DOHH2 (cell line): ENCODE measurements around the gene MYO18A.

Source experiments
- H3F3A ChIP-seq: fragments of 200-600 bp; sonication (generic), shearing (Covaris generic); 2 replicates; pipeline ENCODE4 v1.6.0; 2016; ENCODE audit warnings: antibody characterized with exemption, mild to moderate bottlenecking; ENCODE audit not compliant: control insufficient read depth, insufficient read depth
- H3K27ac ChIP-seq: fragments of 200-600 bp; sonication (generic); 2 replicates; pipeline ENCODE4 v1.5.1; 2014; ENCODE audit warnings: low read depth, mild to moderate bottlenecking, low read length, moderate library complexity
- H3K27me3 ChIP-seq: fragments of 200-600 bp; sonication (generic); 2 replicates; pipeline ENCODE4 v1.6.1; 2014; ENCODE audit warnings: mild to moderate bottlenecking, low read length, mixed read lengths; ENCODE audit not compliant: control insufficient read depth
- H3K36me3 ChIP-seq: fragments of 200-600 bp; sonication (generic); 2 replicates; pipeline ENCODE4 v1.6.1; 2014; ENCODE audit warnings: mild to moderate bottlenecking, low read length, moderate library complexity, mixed read lengths; ENCODE audit not compliant: control insufficient read depth
- H3K4me1 ChIP-seq: fragments of 200-600 bp; sonication (generic); 2 replicates; pipeline ENCODE4 v1.6.1; 2014; ENCODE audit warnings: mild to moderate bottlenecking, low read length, mixed read lengths; ENCODE audit not compliant: control insufficient read depth
- H3K4me2 ChIP-seq: fragments of 200-600 bp; sonication (generic); 2 replicates; pipeline ENCODE4 v1.6.0; 2014; ENCODE audit warnings: mild to moderate bottlenecking, low read length, moderate library complexity
- H3K4me3 ChIP-seq: fragments of 200-600 bp; sonication (generic); 2 replicates; pipeline ENCODE4 v1.5.1; 2014; ENCODE audit warnings: mild to moderate bottlenecking, low read length, mixed read lengths
- H3K79me2 ChIP-seq: fragments of 200-600 bp; sonication (generic); 2 replicates; pipeline ENCODE4 v1.6.1; 2014; ENCODE audit warnings: mild to moderate bottlenecking, low read length, mixed read lengths; ENCODE audit not compliant: control insufficient read depth
- H3K9me2 ChIP-seq: fragments of 200-600 bp; sonication (generic); replicated peaks from 2 replicates; pipeline ENCODE4 v1.6.1; 2014; ENCODE audit warnings: mild to moderate bottlenecking, low read length, mixed read lengths; ENCODE audit not compliant: control insufficient read depth
- H3K9me3 ChIP-seq: fragments of 200-600 bp; sonication (generic); 2 replicates; pipeline ENCODE4 v1.6.1; 2014; ENCODE audit warnings: antibody characterized with exemption, low read length, mixed read lengths; ENCODE audit not compliant: control insufficient read depth, insufficient read depth
- H4K20me1 ChIP-seq: fragments of 200-600 bp; sonication (generic); 2 replicates; pipeline ENCODE4 v1.6.0; 2014; ENCODE audit warnings: low read depth, mild to moderate bottlenecking, antibody characterized with exemption, low read length, moderate library complexity; ENCODE audit not compliant: control insufficient read depth, insufficient read depth
- EZH2phosphoT487 ChIP-seq: fragments of 200-600 bp; sonication (generic); IDR thresholded peaks from 2 replicates; pipeline ENCODE4 v1.6.1; 2017; ENCODE audit warnings: borderline replicate concordance, mild to moderate bottlenecking, antibody characterized with exemption, low read length, moderate library complexity, mixed read lengths
- TF ChIP-seq, protein P1 (sequence below): fragments of 200-600 bp; sonication (generic); IDR thresholded peaks from one replicate; pipeline ENCODE4 v1.5.1; 2014; ENCODE audit warnings: antibody characterized with exemption, mild to moderate bottlenecking, low read depth, low read length; ENCODE audit not compliant: poor library complexity, severe bottlenecking

MYO18A gene

DNA sequence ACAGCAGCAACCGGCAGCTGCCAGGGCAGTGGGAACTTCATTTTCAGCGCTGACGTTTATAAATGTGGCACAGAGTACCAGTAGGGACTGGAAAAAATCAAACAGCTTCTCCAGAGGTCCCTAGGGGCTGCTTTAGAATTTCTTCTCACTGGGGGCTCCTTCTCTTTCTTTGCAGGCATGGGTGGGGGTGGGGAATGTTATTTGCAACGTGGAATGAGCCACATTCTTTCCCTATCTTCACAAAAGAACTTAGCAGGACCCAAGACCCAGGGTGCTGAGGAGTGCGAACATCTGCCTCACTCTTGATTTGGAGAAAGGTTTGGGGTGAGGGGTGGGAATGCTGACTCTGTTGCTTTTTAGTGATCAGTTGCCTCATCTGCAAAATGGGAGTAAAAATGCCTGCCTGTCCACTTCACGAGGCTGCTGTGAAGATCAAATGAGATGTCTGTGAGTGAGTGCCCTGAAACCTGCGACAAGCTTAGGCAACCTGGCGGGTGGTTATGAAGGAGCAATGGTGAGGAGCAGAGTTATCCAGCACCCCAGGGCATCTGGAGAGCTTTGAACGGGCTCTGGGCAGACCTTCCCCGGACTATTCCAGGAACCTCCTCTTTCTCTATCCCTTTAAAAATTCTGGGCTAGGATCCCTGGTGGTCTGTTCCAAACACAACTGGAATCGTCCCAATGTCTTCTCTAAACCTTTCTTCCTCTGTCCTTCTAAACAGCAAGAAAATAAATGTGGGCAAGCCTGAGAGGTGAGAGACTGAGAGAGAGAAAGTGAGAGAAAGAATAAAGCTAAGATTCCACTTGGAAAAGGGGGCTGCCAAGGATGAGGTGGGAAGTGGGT is 148.0 kb downstream of the MYO18A start:
- Histone ChIP-seq H3K27ac (no peak overlapping the region), H3F3A (no peaks in the 10 kb centered on the region), H3K4me3 (no peak overlapping the region), H3K9me3 (peaks cover 22% of the 10 kb centered on the region), H3K27me3 (peaks cover 63% of the 10 kb centered on the region), H4K20me1 (no peaks in the 10 kb centered on the region), H3K79me2 (no peaks in the 10 kb centered on the region), H3K36me3 (no peaks in the 10 kb centered on the region), H3K4me1 (no peaks in the 10 kb centered on the region), H3K4me2 (no peak overlapping the region), H3K9me2 (no peaks in the 10 kb centered on the region)
- TF ChIP-seq, protein P1, sequence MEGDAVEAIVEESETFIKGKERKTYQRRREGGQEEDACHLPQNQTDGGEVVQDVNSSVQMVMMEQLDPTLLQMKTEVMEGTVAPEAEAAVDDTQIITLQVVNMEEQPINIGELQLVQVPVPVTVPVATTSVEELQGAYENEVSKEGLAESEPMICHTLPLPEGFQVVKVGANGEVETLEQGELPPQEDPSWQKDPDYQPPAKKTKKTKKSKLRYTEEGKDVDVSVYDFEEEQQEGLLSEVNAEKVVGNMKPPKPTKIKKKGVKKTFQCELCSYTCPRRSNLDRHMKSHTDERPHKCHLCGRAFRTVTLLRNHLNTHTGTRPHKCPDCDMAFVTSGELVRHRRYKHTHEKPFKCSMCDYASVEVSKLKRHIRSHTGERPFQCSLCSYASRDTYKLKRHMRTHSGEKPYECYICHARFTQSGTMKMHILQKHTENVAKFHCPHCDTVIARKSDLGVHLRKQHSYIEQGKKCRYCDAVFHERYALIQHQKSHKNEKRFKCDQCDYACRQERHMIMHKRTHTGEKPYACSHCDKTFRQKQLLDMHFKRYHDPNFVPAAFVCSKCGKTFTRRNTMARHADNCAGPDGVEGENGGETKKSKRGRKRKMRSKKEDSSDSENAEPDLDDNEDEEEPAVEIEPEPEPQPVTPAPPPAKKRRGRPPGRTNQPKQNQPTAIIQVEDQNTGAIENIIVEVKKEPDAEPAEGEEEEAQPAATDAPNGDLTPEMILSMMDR = no peak
- no peak for TF ChIP-seq EZH2phosphoT487

DNA sequence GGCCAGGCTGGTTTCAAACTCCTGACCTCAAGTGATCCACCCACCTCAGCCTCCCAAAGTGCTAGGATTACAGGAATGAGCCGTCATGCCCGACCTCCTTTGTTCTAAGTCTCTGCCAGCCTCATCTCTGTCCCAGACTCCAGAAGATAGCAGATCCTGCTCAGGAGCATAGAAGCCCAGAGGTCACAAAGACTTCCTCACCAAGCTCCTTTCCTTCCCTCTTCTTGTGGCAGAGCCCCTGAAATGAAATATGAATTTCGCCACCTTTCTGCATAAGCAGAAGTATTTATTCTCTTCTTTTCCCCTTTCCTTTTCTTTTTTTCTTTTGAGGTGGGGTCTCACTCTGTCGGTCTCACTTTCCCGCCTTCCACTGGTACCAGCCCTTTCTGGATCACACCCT is 148.7 kb downstream of the MYO18A start:
- Histone ChIP-seq H3K4me3 (no peak overlapping the region), H3K36me3 (no peaks in the 10 kb centered on the region), H3K27ac (no peak overlapping the region), H3K4me1 (no peaks in the 10 kb centered on the region), H3K9me2 (no peaks in the 10 kb centered on the region), H3K9me3 (peaks cover 22% of the 10 kb centered on the region), H3K79me2 (no peaks in the 10 kb centered on the region), H3K27me3 (peaks cover 57% of the 10 kb centered on the region), H3F3A (no peaks in the 10 kb centered on the region), H4K20me1 (no peaks in the 10 kb centered on the region), H3K4me2 (no peak overlapping the region)
- TF ChIP-seq, protein P1 = no peak
- TF ChIP-seq EZH2phosphoT487 = no peak

DNA sequence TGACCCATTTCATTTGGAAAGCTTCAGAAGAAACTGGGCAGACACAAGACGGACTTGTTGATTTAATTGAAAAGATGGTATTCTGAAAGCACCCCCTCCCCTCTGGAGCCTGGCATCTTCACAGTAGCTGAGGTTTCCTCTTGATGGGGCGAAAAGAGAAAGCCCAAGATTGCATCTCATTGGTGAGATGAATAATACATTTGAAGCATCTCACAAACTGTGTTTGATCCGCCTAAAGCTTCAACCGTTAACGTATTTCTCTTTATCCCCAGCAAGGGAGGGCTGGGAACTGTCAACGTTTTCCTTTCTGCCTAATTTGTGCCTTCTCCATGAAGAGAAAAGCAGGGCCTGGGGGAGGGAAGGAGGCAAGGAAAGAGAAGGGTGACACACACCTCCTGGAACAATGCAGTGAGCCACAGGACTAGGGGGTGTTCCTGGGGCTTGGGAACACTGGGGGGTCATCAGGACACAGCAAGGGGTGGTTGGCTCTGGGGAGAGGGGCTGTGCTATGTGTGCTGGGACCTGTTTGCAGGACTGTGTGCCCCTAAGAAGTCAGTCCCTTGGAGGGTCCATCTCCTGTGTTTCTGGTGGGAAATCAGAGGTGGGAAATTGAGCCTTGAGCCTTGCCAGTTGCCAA is 155.8 kb downstream of the MYO18A start:
- H3K79me2 ChIP-seq = no peaks in the 10 kb centered on the region
- H3K27ac ChIP-seq = no peak overlapping the region
- no peak overlapping the region for H3K4me3 ChIP-seq
- no peaks in the 10 kb centered on the region for H3K9me3 ChIP-seq
- H3K4me1 ChIP-seq = peaks cover 9% of the 10 kb centered on the region
- H4K20me1 ChIP-seq = no peaks in the 10 kb centered on the region
- H3K9me2 ChIP-seq = no peaks in the 10 kb centered on the region
- TF ChIP-seq, protein P1 = no peak
- TF ChIP-seq EZH2phosphoT487 = no peak
- no peaks in the 10 kb centered on the region for H3F3A ChIP-seq
- peaks cover 28% of the 10 kb centered on the region for H3K27me3 ChIP-seq
- no peaks in the 10 kb centered on the region for H3K36me3 ChIP-seq
- H3K4me2 ChIP-seq = no peak overlapping the region
